HG03175 (cell line): ENCODE measurements around the gene CHST9.
"Not testable (repeated sequence)": the region's sequence is repeated elsewhere in the genome, so short reads cannot be mapped to it uniquely, and the experiment has no call there.

ENCODE experiments used
- ATAC-seq: cut with Tn5 transposase; IDR thresholded peaks from one replicate; pipeline ENCODE4 v1.9.1; 2021; ENCODE audit warnings: mild to moderate bottlenecking, moderate library complexity; ENCODE audit not compliant: unreplicated experiment

The CHST9 gene

DNA sequence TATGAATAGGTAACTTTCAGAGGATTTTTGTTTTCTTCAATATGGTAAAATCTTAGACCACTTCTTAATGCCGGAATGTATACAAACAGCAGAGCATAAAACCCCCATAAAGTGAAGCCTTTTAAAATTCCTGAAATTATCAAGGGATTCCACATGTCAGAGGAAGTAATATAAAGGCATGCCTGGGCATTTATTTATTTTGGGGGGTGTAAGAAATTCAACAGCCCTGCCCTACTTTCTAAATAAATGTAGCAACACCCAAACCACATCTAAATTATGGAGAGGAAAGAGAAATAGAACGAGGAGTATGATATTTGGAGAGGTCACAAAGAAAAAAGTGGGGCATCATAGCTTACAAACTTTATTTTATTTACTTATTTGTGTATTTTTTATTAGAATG lies 9.9 kb downstream of the CHST9 start:
- no peak for ATAC-seq

GRCh38 chr18:27171993-27172392 lies 13.1 kb downstream of the CHST9 start:
- no peak for ATAC-seq

- ATAC-seq, result no peak
These were observed 19.7 kb downstream of the CHST9 start for GRCh38 chr18:27165412-27165811.

DNA sequence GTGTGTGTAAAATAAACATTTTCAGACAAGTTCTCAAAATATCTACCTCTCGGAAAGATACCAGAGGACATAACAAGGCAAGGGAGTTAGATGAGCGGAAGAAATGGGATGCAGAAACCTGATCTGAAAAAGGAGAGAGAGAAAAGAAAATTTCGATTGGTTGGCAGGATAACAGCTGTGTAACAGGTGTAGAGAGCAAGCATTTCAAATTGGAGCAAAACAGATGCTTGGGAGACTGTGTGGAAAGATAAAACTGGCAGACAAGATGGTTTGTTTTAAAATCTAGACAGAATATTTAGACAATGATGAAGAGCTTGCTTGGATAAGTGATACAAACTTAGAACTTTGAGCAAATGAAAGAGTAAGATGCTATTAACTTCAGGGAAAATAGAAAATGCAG lies 20.2 kb downstream of the CHST9 start:
- ATAC-seq, result no peak

- not testable (repeated sequence) for ATAC-seq
These were observed 21.9 kb downstream of the CHST9 start for GRCh38 chr18:27163197-27163716.

DNA sequence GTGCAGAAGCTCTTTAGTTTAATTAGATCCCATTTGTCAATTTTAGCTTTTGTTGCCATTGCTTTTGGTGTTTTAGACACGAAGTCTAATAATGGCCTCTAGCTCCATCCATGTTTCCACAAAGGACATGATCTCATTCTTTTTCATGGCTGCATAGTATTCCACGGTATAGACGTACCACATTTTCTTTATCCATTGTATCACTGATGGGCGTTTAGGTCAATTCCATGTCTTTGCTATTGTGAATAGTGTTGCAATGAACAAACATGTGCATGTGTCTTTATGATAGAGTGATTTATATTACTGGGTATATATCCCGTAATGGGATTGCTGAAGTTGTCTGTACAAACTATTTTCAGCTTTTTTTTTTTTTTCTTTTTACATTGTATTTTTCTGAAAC lies 35.9 kb downstream of the CHST9 start:
- not testable (repeated sequence) for ATAC-seq

DNA sequence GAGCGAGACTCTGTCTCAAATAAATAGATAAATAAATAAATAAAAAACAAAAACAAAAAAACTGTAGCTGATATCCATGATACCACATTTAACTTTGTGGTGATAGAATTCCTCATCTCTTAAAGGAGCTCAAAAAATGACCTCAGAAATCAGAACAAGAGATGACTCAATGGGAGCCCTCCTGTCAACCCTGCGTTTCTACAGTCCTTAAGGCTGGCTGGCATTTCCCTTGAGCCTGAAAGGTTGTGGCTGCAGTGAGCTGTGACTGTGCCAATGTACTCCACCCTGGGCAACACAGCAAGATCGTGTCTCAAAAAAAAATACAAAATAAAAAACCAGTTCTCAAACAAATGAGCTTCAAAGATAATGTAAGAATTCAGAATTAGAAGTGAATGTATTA lies 40.4 kb downstream of the CHST9 start:
- ATAC-seq, result no peak

- ATAC-seq, result no peak
These were observed 41.4 kb downstream of the CHST9 start for GRCh38 chr18:27143580-27144287.

GRCh38 chr18:27142891-27143290 lies 42.2 kb downstream of the CHST9 start:
- ATAC-seq, result no peak

- ATAC-seq, result no peak
These were observed 43.2 kb downstream of the CHST9 start for GRCh38 chr18:27141876-27142275.

DNA sequence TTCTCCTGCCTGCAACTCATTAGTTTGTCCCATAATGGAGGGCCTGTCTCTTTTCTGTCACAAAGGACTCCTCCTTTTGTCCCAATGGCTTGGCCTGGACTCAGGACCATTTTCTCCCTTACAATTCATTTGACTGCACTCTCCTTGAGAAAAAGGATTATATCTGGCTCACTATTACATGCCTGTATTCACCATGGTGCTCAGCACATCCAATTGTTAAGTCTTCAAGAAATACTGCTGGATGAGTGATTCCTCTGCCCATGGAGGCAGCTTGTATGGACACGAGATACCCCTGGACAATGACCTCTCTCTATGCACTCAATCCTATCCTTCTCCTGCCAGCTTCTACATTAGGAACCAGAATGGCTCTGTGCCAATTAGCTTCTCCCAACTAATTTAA lies 47.0 kb downstream of the CHST9 start:
- no peak for ATAC-seq

DNA sequence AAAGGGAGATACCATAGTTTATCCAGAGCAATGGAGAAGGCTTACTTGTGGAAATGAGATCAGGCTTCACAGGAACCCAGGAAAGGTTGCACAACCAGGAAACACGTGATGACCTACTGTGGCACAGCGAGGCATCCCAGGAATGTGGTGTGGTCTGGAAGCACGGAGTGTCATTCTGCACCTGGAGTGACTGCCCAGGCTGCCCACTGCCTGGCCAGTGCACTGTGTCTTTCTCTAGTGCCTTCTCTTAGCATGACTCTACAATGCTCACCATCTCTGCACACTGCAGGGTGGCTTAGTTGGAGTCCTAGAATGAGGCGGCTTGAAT lies 48.9 kb downstream of the CHST9 start:
- no peak for ATAC-seq

- ATAC-seq, result no peak
These were observed 49.5 kb downstream of the CHST9 start for GRCh38 chr18:27135504-27136207.

- no peak for ATAC-seq
These were observed 55.0 kb downstream of the CHST9 start for GRCh38 chr18:27130065-27130630.

GRCh38 chr18:27124196-27124595 lies 60.9 kb downstream of the CHST9 start:
- no peak for ATAC-seq

DNA sequence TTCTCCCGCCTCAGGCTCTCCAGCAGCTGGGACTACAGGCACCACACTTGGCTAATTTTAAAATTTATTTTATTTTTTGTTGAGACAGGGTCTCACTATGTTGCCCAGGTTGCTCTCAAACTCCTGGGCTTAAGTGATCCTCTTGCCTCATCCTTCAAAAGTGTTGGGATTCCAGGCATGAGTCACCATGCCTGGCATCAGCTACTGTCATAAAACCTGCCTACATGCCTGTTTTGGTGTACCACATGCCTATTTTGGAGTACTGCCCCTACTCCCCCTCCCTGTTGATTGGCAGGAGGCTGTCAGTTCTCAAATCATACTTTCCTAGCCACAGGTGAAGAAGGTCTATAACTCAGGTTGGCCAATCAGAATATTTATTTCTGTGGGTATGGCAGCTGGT lies 64.0 kb downstream of the CHST9 start:
- ATAC-seq, result no peak

- ATAC-seq, result no peak
These were observed 64.9 kb downstream of the CHST9 start for GRCh38 chr18:27120246-27120645.

- no peak for ATAC-seq
These were observed 66.1 kb downstream of the CHST9 start for GRCh38 chr18:27118973-27119372.

DNA sequence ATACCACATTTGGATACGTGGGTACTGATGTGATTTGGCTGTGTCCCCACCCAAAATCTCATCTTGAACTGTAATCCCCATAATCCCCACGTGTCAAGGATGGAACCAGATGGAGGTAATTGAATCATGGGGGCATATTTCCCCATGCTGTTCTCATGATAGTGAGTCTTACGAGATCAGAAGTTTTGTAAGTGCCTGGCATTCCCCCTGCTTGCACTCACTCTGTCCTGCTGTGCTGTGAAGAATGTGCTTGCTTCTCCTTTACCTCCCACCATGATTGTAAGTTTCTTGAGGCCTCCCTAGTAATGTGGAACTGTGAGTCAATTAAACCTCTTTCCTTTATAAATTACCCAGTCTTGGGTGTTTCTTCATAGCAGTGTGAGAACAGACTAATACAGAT lies 70.3 kb downstream of the CHST9 start:
- ATAC-seq, result no peak

DNA sequence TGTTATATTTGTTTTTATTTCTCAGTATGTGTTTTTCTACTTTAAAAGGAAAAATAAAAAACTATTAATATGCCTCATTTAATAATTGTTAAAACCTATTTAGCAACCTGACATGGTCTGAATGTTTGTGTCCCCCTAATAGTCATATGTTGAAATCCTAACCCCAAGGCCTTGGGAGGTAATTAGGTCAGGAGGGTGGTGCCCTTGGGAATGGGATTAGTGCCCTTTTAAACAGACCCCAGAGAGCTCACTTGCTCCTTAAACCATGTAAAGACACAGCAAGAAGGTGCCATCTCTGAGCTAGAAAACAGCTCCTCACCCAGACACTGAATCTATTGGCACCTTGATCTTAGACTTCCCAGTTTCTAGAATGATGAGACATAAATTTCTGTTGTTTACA lies 71.8 kb downstream of the CHST9 start:
- ATAC-seq, result no peak

DNA sequence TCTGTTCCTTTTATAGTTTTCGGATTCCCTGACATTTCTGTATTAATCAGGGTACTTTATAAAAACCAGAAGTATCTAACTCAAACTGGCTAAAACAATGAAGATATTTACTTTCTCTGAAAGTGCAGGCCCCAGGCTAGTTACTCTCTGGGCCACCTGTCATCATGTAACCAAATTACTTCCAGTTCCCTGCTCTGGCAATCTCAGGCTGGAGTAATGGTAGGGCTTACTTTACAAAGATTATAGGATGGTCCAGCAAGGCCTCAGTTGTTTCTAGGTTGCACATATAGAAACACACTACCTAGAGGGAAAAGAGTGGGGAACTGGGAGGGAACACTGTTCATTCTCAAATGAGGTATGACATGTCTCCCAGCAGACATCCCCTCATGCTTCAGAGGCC lies 74.8 kb downstream of the CHST9 start:
- ATAC-seq, result no peak

DNA sequence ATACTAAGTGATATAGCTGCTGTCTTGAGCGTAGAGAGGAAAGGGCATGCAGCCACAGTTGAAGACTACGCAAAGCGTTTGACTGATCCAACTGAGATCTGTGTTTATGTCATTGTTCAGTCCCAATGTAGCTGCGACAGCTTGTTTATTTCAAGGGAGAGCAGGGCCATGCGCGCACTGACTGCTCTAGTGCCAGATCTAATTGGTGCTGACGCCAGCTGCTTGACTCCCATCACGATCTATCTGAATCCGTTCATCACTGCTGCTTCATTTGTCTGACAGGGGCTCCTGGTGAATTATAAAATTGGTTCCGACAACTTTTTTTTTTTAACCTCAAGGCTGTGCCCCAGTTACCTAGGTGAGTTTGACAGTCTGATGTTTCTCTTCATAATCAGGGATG lies 75.7 kb downstream of the CHST9 start:
- no peak for ATAC-seq
